Measurements from ENCODE around the gene CDCA8. TPM values are rescaled to one million over a fixed set of nuclear protein-coding genes. Genes with fewer than 3 reads are reported as not detected.

Gene CDCA8
- total and polyA plus RNA-seq, 5 donors from 2014 or later, result 1.3 to 3.7 (median 3.0) TPM

DNA sequence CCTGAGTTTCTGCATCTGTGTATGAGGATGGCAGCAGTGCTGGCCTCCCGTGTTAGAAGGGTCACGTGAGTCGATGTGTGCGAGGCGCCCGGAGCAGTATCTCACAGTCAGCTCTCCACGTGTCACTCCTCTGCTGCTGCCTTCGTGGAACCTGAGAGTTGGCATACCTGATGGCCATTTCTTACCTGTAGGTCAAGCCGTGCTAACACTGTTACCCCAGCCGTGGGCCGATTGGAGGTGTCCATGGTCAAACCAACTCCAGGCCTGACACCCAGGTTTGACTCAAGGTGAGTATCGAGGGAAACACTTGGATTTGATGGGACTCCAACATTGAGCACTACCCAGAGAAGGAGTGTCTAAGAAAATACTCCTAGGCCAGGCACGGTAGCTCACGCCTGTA, 10.7 kb downstream of the CDCA8 start:
- no peak for DNase-seq
- no peak overlapping the region for H3K4me3 ChIP-seq (ENCODE audit: low read depth, low read length)
- H3K27me3 ChIP-seq (ENCODE audit: control insufficient read depth, insufficient read depth, low read length), result no peaks in the 10 kb centered on the region
- no peaks in the 10 kb centered on the region for H3K9me3 ChIP-seq (ENCODE audit: control insufficient read depth in 2 of 2, low read length in 2 of 2)
- Mint-ChIP-seq H3K27me3 (no peaks in the 10 kb centered on the region), H3K4me1 (peaks cover 0 to 5% (median under 1%) of the 10 kb centered on the region in 4 donors), H3K9me3 (peaks cover 0 to 1% (median 0%) of the 10 kb centered on the region in 7 donors), H3K36me3 (peaks cover 12% of the 10 kb centered on the region), H3K4me3 (no peak overlapping the region), H3K27ac (no peak overlapping the region)
- ATAC-seq (ENCODE audit: low read depth in 2 of 2), result no peak
- peaks cover 2% of the 10 kb centered on the region for H3K36me3 ChIP-seq (ENCODE audit: control insufficient read depth, insufficient read depth, low read length)
- H3K27ac ChIP-seq (ENCODE audit: insufficient read depth, low read length, poor library complexity, severe bottlenecking), result no peak overlapping the region
- no peaks in the 10 kb centered on the region for H3K4me1 ChIP-seq (ENCODE audit: control insufficient read depth, insufficient read depth, low read length, poor library complexity, severe bottlenecking)

DNA sequence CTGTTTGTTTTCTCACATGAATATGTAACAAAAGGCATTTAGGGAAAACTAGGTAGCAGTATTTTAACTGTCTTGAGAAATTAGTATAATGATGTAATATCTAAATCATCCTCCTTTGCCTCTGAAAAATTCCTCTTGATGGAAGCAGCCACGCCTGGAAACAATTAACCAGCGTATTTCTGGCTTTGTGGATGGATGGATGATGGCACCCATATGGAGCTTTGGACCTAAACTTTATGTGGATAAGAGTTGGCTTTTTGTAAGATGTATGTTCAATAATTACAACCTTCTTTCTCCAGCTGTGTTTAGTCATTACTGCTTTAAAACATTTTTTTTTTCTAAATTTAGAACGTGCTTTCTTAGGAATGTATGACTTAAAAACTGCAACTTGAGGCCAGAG, 12.7 kb downstream of the CDCA8 start:
- ATAC-seq (ENCODE audit: low read depth in 2 of 2) (no peak), DNase-seq (no peak)
- Histone ChIP-seq H3K9me3 (ENCODE audit: control insufficient read depth in 2 of 2, low read length in 2 of 2) (no peaks in the 10 kb centered on the region), H3K4me3 (ENCODE audit: low read depth, low read length) (no peak overlapping the region), H3K36me3 (ENCODE audit: control insufficient read depth, insufficient read depth, low read length) (peaks cover 9% of the 10 kb centered on the region), H3K27ac (ENCODE audit: insufficient read depth, low read length, poor library complexity, severe bottlenecking) (no peak overlapping the region), H3K27me3 (ENCODE audit: control insufficient read depth, insufficient read depth, low read length) (no peaks in the 10 kb centered on the region), H3K4me1 (ENCODE audit: control insufficient read depth, insufficient read depth, low read length, poor library complexity, severe bottlenecking) (no peaks in the 10 kb centered on the region)
- Mint-ChIP-seq H3K36me3 (peaks cover 19% of the 10 kb centered on the region), H3K4me1 (peaks cover 0 to 2% (median 0%) of the 10 kb centered on the region in 4 donors), H3K27me3 (no peaks in the 10 kb centered on the region), H3K9me3 (peaks cover 0 to 1% (median 0%) of the 10 kb centered on the region in 7 donors), H3K4me3 (no peak overlapping the region), H3K27ac (peak overlapping the region in 1 of 3 donors; percentile 69)

DNA sequence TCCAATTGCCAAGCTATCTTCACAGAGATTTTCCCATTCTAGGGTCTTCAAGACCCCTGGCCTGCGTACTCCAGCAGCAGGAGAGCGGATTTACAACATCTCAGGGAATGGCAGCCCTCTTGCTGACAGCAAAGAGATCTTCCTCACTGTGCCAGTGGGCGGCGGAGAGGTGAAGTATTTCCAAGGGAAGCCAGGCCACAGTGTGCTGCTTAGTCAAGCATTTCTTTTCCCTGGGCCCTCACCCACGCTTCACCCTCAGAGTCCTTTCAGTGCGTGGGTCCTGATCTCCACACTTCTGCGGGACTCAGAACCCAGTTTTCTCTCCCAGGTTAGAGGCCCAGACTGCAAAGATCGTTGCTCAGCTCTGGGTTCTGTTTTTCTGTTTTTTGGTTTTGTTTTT, 13.1 kb downstream of the CDCA8 start:
- peaks cover 0 to 1% (median 0%) of the 10 kb centered on the region in 7 donors for H3K9me3 Mint-ChIP-seq
- Histone ChIP-seq H3K27ac (ENCODE audit: insufficient read depth, low read length, poor library complexity, severe bottlenecking) (no peak overlapping the region), H3K9me3 (ENCODE audit: control insufficient read depth in 2 of 2, low read length in 2 of 2) (no peaks in the 10 kb centered on the region), H3K36me3 (ENCODE audit: control insufficient read depth, insufficient read depth, low read length) (peaks cover 9% of the 10 kb centered on the region), H3K4me1 (ENCODE audit: control insufficient read depth, insufficient read depth, low read length, poor library complexity, severe bottlenecking) (no peaks in the 10 kb centered on the region), H3K4me3 (ENCODE audit: low read depth, low read length) (no peak overlapping the region), H3K27me3 (ENCODE audit: control insufficient read depth, insufficient read depth, low read length) (no peaks in the 10 kb centered on the region)
- no peak overlapping the region for H3K4me3 Mint-ChIP-seq
- no peak for DNase-seq
- ATAC-seq (ENCODE audit: low read depth in 2 of 2), result no peak
- peak overlapping the region in 1 of 3 donors; percentile 69 for H3K27ac Mint-ChIP-seq
- H3K27me3 Mint-ChIP-seq, result no peaks in the 10 kb centered on the region
- H3K36me3 Mint-ChIP-seq, result peaks cover 19% of the 10 kb centered on the region
- H3K4me1 Mint-ChIP-seq, result peaks cover 0 to 2% (median 0%) of the 10 kb centered on the region in 4 donors

DNA sequence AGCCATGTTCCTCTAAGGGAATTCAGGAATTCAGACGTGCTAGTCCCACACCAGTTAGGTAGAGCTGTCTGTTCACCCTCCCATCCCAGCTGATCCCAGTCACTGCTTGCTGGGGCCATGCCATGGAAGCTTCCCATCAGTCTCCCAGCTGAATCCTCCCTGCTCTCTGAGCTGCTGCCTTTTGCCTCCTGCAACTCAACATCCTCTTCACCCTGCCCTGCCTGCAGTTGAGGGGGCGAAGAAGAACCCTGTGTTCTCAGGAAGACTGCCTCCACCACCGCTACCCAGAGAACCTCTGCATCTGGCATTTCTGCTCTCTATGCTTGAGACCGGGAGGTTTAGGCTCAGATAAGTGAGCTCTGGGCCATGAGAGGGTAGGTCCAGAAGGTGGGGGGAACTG, 16.2 kb downstream of the CDCA8 start:
- Histone ChIP-seq H3K9me3 (ENCODE audit: control insufficient read depth in 2 of 2, low read length in 2 of 2) (no peaks in the 10 kb centered on the region), H3K27me3 (ENCODE audit: control insufficient read depth, insufficient read depth, low read length) (no peaks in the 10 kb centered on the region), H3K36me3 (ENCODE audit: control insufficient read depth, insufficient read depth, low read length) (peaks cover 9% of the 10 kb centered on the region), H3K4me3 (ENCODE audit: low read depth, low read length) (no peak overlapping the region), H3K27ac (ENCODE audit: insufficient read depth, low read length, poor library complexity, severe bottlenecking) (no peak overlapping the region), H3K4me1 (ENCODE audit: control insufficient read depth, insufficient read depth, low read length, poor library complexity, severe bottlenecking) (no peaks in the 10 kb centered on the region)
- Mint-ChIP-seq H3K36me3 (peaks cover 16% of the 10 kb centered on the region), H3K4me3 (no peak overlapping the region), H3K27me3 (no peaks in the 10 kb centered on the region), H3K9me3 (peaks cover 0 to 2% (median 0%) of the 10 kb centered on the region in 7 donors), H3K4me1 (no peaks in the 10 kb centered on the region), H3K27ac (no peak overlapping the region)
- DNase-seq (no peak), ATAC-seq (ENCODE audit: low read depth in 2 of 2) (no peak)

DNA sequence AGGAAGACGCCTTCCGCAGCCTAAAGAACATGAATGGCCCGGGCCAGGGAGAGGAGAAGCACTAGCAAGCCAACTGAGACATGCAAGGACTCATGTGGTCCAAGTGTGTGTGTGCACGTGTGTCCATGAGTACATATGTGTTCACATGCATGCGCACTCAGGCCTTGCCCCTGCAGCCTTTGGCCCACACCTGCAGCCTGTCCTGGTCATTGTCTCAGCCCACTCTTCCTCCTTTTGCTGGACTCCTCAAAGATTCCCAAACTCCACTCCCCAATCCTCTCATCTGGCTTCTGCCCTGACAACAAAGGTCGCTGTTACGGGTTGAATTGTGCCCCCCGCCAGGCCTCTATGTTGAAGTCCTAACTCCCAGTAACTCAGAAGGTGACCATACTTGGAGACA, 21.9 kb downstream of the CDCA8 start:
- H3K4me3 Mint-ChIP-seq, result no peak overlapping the region
- H3K9me3 ChIP-seq (ENCODE audit: control insufficient read depth in 2 of 2, low read length in 2 of 2), result no peaks in the 10 kb centered on the region

DNA sequence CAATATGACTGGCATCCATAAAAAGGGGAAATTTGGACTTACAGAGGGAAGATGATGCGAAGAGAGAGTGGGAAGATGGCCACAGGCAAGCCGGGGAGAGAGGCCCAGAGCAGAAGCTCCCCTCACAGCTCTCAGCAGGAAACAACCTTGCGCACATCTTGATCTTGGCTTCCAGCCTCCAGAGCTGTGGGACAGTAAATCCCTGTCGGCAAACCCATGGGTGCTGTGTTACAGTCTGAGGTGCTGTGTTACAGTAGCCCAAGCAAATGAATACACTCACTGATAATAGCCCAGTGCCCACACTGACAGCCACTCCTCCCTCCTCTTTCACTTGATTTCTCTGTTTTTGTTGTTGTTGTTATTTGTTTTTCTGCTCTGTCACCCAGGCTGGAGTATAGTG, 22.4 kb downstream of the CDCA8 start:
- H3K27me3 Mint-ChIP-seq, result no peaks in the 10 kb centered on the region
- H3K4me3 Mint-ChIP-seq, result no peak overlapping the region
- peaks cover under 1% of the 10 kb centered on the region for H3K36me3 Mint-ChIP-seq
- H3K4me3 ChIP-seq (ENCODE audit: low read depth, low read length), result no peak overlapping the region
- H3K36me3 ChIP-seq (ENCODE audit: control insufficient read depth, insufficient read depth, low read length), result no peaks in the 10 kb centered on the region
- H3K27ac ChIP-seq (ENCODE audit: insufficient read depth, low read length, poor library complexity, severe bottlenecking), result no peak overlapping the region
- DNase-seq (no peak), ATAC-seq (ENCODE audit: low read depth in 2 of 2) (no peak)
- no peaks in the 10 kb centered on the region for H3K4me1 ChIP-seq (ENCODE audit: control insufficient read depth, insufficient read depth, low read length, poor library complexity, severe bottlenecking)
- no peaks in the 10 kb centered on the region for H3K4me1 Mint-ChIP-seq
- H3K9me3 Mint-ChIP-seq, result peaks cover 0 to 2% (median 0%) of the 10 kb centered on the region in 7 donors
- no peaks in the 10 kb centered on the region for H3K9me3 ChIP-seq (ENCODE audit: control insufficient read depth in 2 of 2, low read length in 2 of 2)
- H3K27me3 ChIP-seq (ENCODE audit: control insufficient read depth, insufficient read depth, low read length), result no peaks in the 10 kb centered on the region
- H3K27ac Mint-ChIP-seq, result no peak overlapping the region

More for the DNA sequence above, 21.9 kb downstream of the CDCA8 start:
- H3K27ac Mint-ChIP-seq, result no peak overlapping the region
- H3K4me3 ChIP-seq (ENCODE audit: low read depth, low read length), result no peak overlapping the region
- H3K9me3 Mint-ChIP-seq, result peaks cover 0 to 2% (median 0%) of the 10 kb centered on the region in 7 donors
- no peaks in the 10 kb centered on the region for H3K4me1 Mint-ChIP-seq
- no peak for ATAC-seq (ENCODE audit: low read depth in 2 of 2)
- no peaks in the 10 kb centered on the region for H3K27me3 Mint-ChIP-seq
- H3K36me3 ChIP-seq (ENCODE audit: control insufficient read depth, insufficient read depth, low read length), result no peaks in the 10 kb centered on the region
- peaks cover 5% of the 10 kb centered on the region for H3K36me3 Mint-ChIP-seq
- no peak for DNase-seq
- no peaks in the 10 kb centered on the region for H3K27me3 ChIP-seq (ENCODE audit: control insufficient read depth, insufficient read depth, low read length)
- H3K27ac ChIP-seq (ENCODE audit: insufficient read depth, low read length, poor library complexity, severe bottlenecking), result no peak overlapping the region
- H3K4me1 ChIP-seq (ENCODE audit: control insufficient read depth, insufficient read depth, low read length, poor library complexity, severe bottlenecking), result no peaks in the 10 kb centered on the region

DNA sequence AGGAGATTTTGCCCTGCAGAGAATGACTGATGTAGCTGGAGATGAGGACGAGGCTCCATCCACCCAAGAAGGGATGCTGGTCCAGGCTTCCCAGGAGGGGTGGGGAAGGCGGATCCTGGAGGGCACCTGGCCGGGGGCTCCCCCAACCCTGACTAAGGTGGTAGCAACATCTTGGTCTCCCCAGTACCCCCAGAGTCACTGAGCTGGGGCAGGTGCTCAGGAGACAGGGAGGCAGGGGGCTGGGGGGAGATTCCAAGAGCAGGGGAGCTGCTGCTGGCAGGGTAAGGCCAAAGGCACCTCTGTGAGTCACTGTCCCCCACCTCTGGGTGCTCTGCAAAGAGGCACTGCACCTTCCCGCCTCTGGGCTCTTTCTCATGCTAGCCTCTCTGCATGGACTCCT, 24.0 kb downstream of the CDCA8 start:
- no peaks in the 10 kb centered on the region for H3K9me3 ChIP-seq (ENCODE audit: control insufficient read depth in 2 of 2, low read length in 2 of 2)
- H3K27ac ChIP-seq (ENCODE audit: insufficient read depth, low read length, poor library complexity, severe bottlenecking), result no peak overlapping the region
- Mint-ChIP-seq H3K36me3 (no peaks in the 10 kb centered on the region), H3K9me3 (peaks cover 0 to 2% (median 0%) of the 10 kb centered on the region in 7 donors), H3K27ac (no peak overlapping the region), H3K27me3 (no peaks in the 10 kb centered on the region), H3K4me3 (no peak overlapping the region), H3K4me1 (no peaks in the 10 kb centered on the region)
- H3K4me1 ChIP-seq (ENCODE audit: control insufficient read depth, insufficient read depth, low read length, poor library complexity, severe bottlenecking), result no peaks in the 10 kb centered on the region
- H3K36me3 ChIP-seq (ENCODE audit: control insufficient read depth, insufficient read depth, low read length), result no peaks in the 10 kb centered on the region
- H3K27me3 ChIP-seq (ENCODE audit: control insufficient read depth, insufficient read depth, low read length), result no peaks in the 10 kb centered on the region
- no peak overlapping the region for H3K4me3 ChIP-seq (ENCODE audit: low read depth, low read length)
- no peak for ATAC-seq (ENCODE audit: low read depth in 2 of 2)
- no peak for DNase-seq

DNA sequence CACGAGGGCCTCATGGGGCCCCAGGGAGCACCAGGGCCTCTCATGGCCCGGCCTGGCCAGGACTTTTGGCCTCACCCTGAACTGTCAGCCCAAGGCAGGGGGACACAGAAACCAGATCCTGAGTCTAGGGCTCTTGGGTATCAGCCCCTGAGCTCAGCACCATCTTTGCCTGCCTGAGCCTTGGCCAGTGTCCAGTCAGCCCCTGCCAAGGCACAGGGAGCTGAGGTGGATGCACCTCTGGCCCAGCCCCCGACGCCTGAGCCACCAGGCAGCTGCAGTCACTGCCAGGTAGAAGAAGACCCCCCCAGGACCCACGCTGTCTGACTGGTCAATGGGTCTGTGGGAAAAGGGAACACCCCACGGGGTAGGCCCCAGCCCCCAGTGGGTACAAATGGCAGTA, 25.3 kb downstream of the CDCA8 start:
- Histone ChIP-seq H3K4me3 (ENCODE audit: low read depth, low read length) (no peak overlapping the region), H3K27ac (ENCODE audit: insufficient read depth, low read length, poor library complexity, severe bottlenecking) (no peak overlapping the region), H3K27me3 (ENCODE audit: control insufficient read depth, insufficient read depth, low read length) (no peaks in the 10 kb centered on the region), H3K4me1 (ENCODE audit: control insufficient read depth, insufficient read depth, low read length, poor library complexity, severe bottlenecking) (no peaks in the 10 kb centered on the region), H3K9me3 (ENCODE audit: control insufficient read depth in 2 of 2, low read length in 2 of 2) (no peaks in the 10 kb centered on the region), H3K36me3 (ENCODE audit: control insufficient read depth, insufficient read depth, low read length) (no peaks in the 10 kb centered on the region)
- Mint-ChIP-seq H3K36me3 (no peaks in the 10 kb centered on the region), H3K27me3 (no peaks in the 10 kb centered on the region), H3K4me3 (no peak overlapping the region), H3K27ac (no peak overlapping the region), H3K9me3 (no peaks in the 10 kb centered on the region), H3K4me1 (no peaks in the 10 kb centered on the region)
- no peak for DNase-seq
- no peak for ATAC-seq (ENCODE audit: low read depth in 2 of 2)
